H1 (cell line): ENCODE measurements around the gene ADCY2. TPM values are rescaled to one million over a fixed set of nuclear protein-coding genes. Genes with fewer than 3 reads are reported as not detected.

Experiments used
- CTCF ChIA-PET: fragments of 300-600 bp; sonication (Branson Sonifier 250); formaldehyde crosslinking; loops from one replicate; lab custom pipeline; 2021; ENCODE audit not compliant: partially characterized antibody; lab: Charles Lee
- POLR2A ChIA-PET: fragments of 300-600 bp; sonication (Branson Sonifier 250); formaldehyde crosslinking; loops from one replicate; lab custom pipeline; 2021; ENCODE audit warnings: inconsistent platforms; ENCODE audit not compliant: partially characterized antibody; lab: Charles Lee
- DNase-seq, 2 experiments: peaks; one replicate each; pipeline versions ENCODE4 v3.0.0 to v3.0.0-alpha.2; 2010 to 2022; ENCODE audit warnings: low spot score in 2 of 2, low read depth in 1 of 2, mixed read lengths in 1 of 2
- FAIRE-seq: peaks from 2 replicates; lab custom pipeline; 2011; peaks lifted over from hg19 to GRCh38; lab: Jason Lieb, UNC
- H2AFZ ChIP-seq: 2 replicates; pipeline ENCODE4 v1.8.1; 2012; ENCODE audit warnings: low read length, inconsistent platforms
- H2AK5ac ChIP-seq: 2 replicates; pipeline ENCODE4 v1.6.1; 2013; ENCODE audit warnings: low read depth, low read length
- H2BK120ac ChIP-seq: replicated peaks from 2 replicates; pipeline ENCODE3; 2013; ENCODE audit warnings: low read depth, low read length, inconsistent platforms
- H2BK12ac ChIP-seq: 2 replicates; pipeline ENCODE4 v1.6.1; 2013; ENCODE audit warnings: low read depth, low read length
- H2BK15ac ChIP-seq: 2 replicates; pipeline ENCODE4 v1.6.1; 2013; ENCODE audit warnings: low read length
- H2BK20ac ChIP-seq: 2 replicates; pipeline ENCODE4 v1.6.1; 2013; ENCODE audit warnings: low read length
- H2BK5ac ChIP-seq: 2 replicates; pipeline ENCODE4 v1.6.1; 2013; ENCODE audit warnings: low read depth, low read length
- H3K14ac ChIP-seq: 2 replicates; pipeline ENCODE4 v1.6.1; 2013; ENCODE audit warnings: inconsistent platforms; ENCODE audit not compliant: insufficient read length
- H3K18ac ChIP-seq: 2 replicates; pipeline ENCODE4 v1.6.1; 2013; ENCODE audit warnings: low read length; ENCODE audit errors: extremely low read depth
- H3K23ac ChIP-seq: 2 replicates; pipeline ENCODE4 v1.6.1; 2013; ENCODE audit warnings: inconsistent platforms; ENCODE audit not compliant: insufficient read length
- H3K23me2 ChIP-seq: 2 replicates; pipeline ENCODE4 v1.6.1; 2013; ENCODE audit warnings: low read depth, low read length
- H3K27ac ChIP-seq: 2 replicates; pipeline ENCODE4 v1.6.1; 2011; ENCODE audit warnings: low read depth, low read length, inconsistent platforms
- H3K27me3 ChIP-seq, 4 experiments: replicated peaks in 1 of 4; 1 replicate in 1 of 4; 2 replicates in 3 of 4; pipeline versions ENCODE4 v1.6.1 to v1.8.1; 2011 to 2013; ENCODE audit warnings: low read length in 3 of 4, mild to moderate bottlenecking in 3 of 4, inconsistent platforms in 2 of 4, mixed read lengths in 2 of 4, moderate library complexity in 1 of 4; ENCODE audit not compliant: control insufficient read depth in 3 of 4, insufficient read depth in 3 of 4; ENCODE audit errors: extremely low read depth in 1 of 4
- H3K36me3 ChIP-seq, 4 experiments: 2 replicates each; pipeline versions ENCODE4 v1.6.1 to v1.8.1; 2011 to 2013; ENCODE audit warnings: mild to moderate bottlenecking in 4 of 4, low read length in 3 of 4, moderate library complexity in 2 of 4, control low read depth in 1 of 4, inconsistent platforms in 1 of 4; ENCODE audit not compliant: insufficient read depth in 4 of 4, control insufficient read depth in 2 of 4
- H3K4ac ChIP-seq: replicated peaks from 2 replicates; pipeline ENCODE3; 2013; ENCODE audit warnings: low read length, low read depth, mixed read lengths, inconsistent platforms; ENCODE audit not compliant: insufficient read length
- H3K4me1 ChIP-seq, 4 experiments: replicated peaks in 1 of 4; 1 replicate in 1 of 4; 2 replicates in 3 of 4; pipeline versions ENCODE4 v1.6.1 to v1.8.1; 2011 to 2013; ENCODE audit warnings: low read length in 3 of 4, inconsistent platforms in 2 of 4, mixed read lengths in 1 of 4; ENCODE audit not compliant: insufficient read depth in 4 of 4, control insufficient read depth in 3 of 4
- H3K4me2 ChIP-seq, 2 experiments: 2 replicates each; pipeline versions ENCODE4 v1.6.1 to v1.8.1; 2011 to 2013; ENCODE audit warnings: low read depth in 2 of 2, low read length in 2 of 2, control low read depth in 1 of 2, inconsistent platforms in 1 of 2, mild to moderate bottlenecking in 1 of 2; ENCODE audit not compliant: insufficient read depth in 1 of 2
- H3K4me3 ChIP-seq, 4 experiments: fragments of 200-600, 300-600 bp in 1 of 4; sonication (generic), shearing (Covaris generic), sonication (Bioruptor Twin) in 1 of 4; 2 replicates each; pipeline versions ENCODE4 v1.5.1 to v1.8.1; 2011 to 2016; ENCODE audit warnings: low read length in 4 of 4, low read depth in 3 of 4, control low read depth in 2 of 4, inconsistent platforms in 2 of 4, mild to moderate bottlenecking in 2 of 4, mixed read lengths in 1 of 4, moderate library complexity in 1 of 4; ENCODE audit not compliant: insufficient read depth in 2 of 4; ENCODE audit errors: extremely low read depth in 1 of 4
- H3K56ac ChIP-seq: replicated peaks from 2 replicates; pipeline ENCODE3; 2013; ENCODE audit warnings: low read depth, mild to moderate bottlenecking, mixed read lengths, low read length, inconsistent platforms; ENCODE audit not compliant: insufficient read length
- H3K79me1 ChIP-seq: 2 replicates; pipeline ENCODE4 v1.6.1; 2013; ENCODE audit warnings: low read depth, low read length, control low read depth
- H3K79me2 ChIP-seq, 2 experiments: 2 replicates each; pipeline versions ENCODE4 v1.6.1 to v1.8.1; 2012 to 2013; ENCODE audit warnings: low read length in 2 of 2, mild to moderate bottlenecking in 2 of 2, inconsistent platforms in 1 of 2; ENCODE audit not compliant: insufficient read depth in 2 of 2, control insufficient read depth in 1 of 2
- H3K9ac ChIP-seq, 4 experiments: replicated peaks in 1 of 4; 1 replicate in 1 of 4; 2 replicates in 3 of 4; pipeline versions ENCODE4 v1.6.1 to v1.8.1; 2011 to 2013; ENCODE audit warnings: low read depth in 3 of 4, low read length in 3 of 4, control low read depth in 2 of 4, mild to moderate bottlenecking in 2 of 4, moderate library complexity in 2 of 4, inconsistent platforms in 1 of 4; ENCODE audit errors: extremely low read depth in 1 of 4
- H3K9me3 ChIP-seq, 2 experiments: 2 replicates each; pipeline versions ENCODE4 v1.6.1 to v1.8.1; 2012 to 2013; ENCODE audit warnings: mild to moderate bottlenecking in 2 of 2, moderate library complexity in 2 of 2, control low read depth in 1 of 2, inconsistent platforms in 1 of 2, low read depth in 1 of 2, low read length in 1 of 2, mixed read lengths in 1 of 2; ENCODE audit not compliant: insufficient read depth in 2 of 2
- H4K20me1 ChIP-seq, 2 experiments: replicated peaks in 1 of 2; 2 replicates each; pipeline versions ENCODE3 to v1.8.1; 2011 to 2013; ENCODE audit warnings: inconsistent platforms in 2 of 2, low read length in 2 of 2, mild to moderate bottlenecking in 1 of 2; ENCODE audit not compliant: insufficient read depth in 2 of 2, control insufficient read depth in 1 of 2
- H4K5ac ChIP-seq: 2 replicates; pipeline ENCODE4 v1.6.1; 2013; ENCODE audit warnings: low read length, low read depth, mixed read lengths, inconsistent platforms; ENCODE audit not compliant: insufficient read length
- H4K8ac ChIP-seq: 2 replicates; pipeline ENCODE4 v1.8.0; 2013; ENCODE audit warnings: mild to moderate bottlenecking, moderate library complexity, low read length, inconsistent platforms; ENCODE audit not compliant: insufficient read depth; ENCODE audit errors: extremely low read depth
- H4K91ac ChIP-seq: replicated peaks from 2 replicates; pipeline ENCODE3; 2013; ENCODE audit warnings: low read length, mixed read lengths, inconsistent platforms; ENCODE audit not compliant: insufficient read length
- BCL11A ChIP-seq, 2 experiments: IDR thresholded peaks; one replicate each; pipeline ENCODE4 v1.6.1; 2011; ENCODE audit warnings: low read depth in 2 of 2, low read length in 2 of 2, mild to moderate bottlenecking in 2 of 2
- KDM4A ChIP-seq: IDR thresholded peaks from one replicate; pipeline ENCODE4 v1.7.1; 2012; ENCODE audit warnings: low read depth, mild to moderate bottlenecking, moderate library complexity, low read length, inconsistent platforms; ENCODE audit not compliant: severe bottlenecking
- NANOG ChIP-seq: IDR thresholded peaks from 2 replicates; pipeline ENCODE4 v1.6.1; 2011; ENCODE audit warnings: low read length, low read depth, mild to moderate bottlenecking, inconsistent platforms; ENCODE audit not compliant: insufficient read depth, poor library complexity, severe bottlenecking
- SIX5 ChIP-seq: IDR thresholded peaks from 2 replicates; pipeline ENCODE4 v1.6.1; 2011; ENCODE audit warnings: mild to moderate bottlenecking, low read depth, low read length
- SP4 ChIP-seq: IDR thresholded peaks from 2 replicates; pipeline ENCODE4 v1.6.1; 2012; ENCODE audit warnings: low read length, inconsistent platforms
- TAF1 ChIP-seq: IDR thresholded peaks from 2 replicates; pipeline ENCODE4 v1.6.1; 2011; ENCODE audit warnings: mild to moderate bottlenecking, low read depth, low read length
- TBP ChIP-seq: IDR thresholded peaks from 2 replicates; pipeline ENCODE4 v1.6.1; 2011; ENCODE audit warnings: low read depth, low read length, improper control_type of control experiment
- WGBS, 2 experiments: shearing (Covaris generic) in 1 of 2; methylation state at CpG; one replicate each; pipeline versions ENCODE4 v1.1.6 to v1.1.7; 2013 to 2015; ENCODE audit warnings: low lambda C conversion rate in 2 of 2, mixed read lengths in 2 of 2, inconsistent platforms in 1 of 2, low coverage in 1 of 2, missing lambda C conversion rate in 1 of 2; ENCODE audit not compliant: insufficient replicate concordance in 2 of 2, insufficient coverage in 1 of 2, insufficient read length in 1 of 2; ENCODE audit errors: extremely low coverage in 1 of 2, missing lambda C conversion rate in 1 of 2; 5-methylcytosine and 5-hydroxymethylcytosine counted together
- polyA plus RNA-seq, 7 experiments: library from polyadenylated mRNA; depleted of rRNA in 3 of 7; stranded (reverse) in 5 of 7; unstranded in 2 of 7; fragments of >200 nt in 5 of 7; fragments of 200-250 nt in 2 of 7; gene quantifications; 1 replicate in 5 of 7; 2 replicates in 1 of 7; 4 replicates in 1 of 7; pipeline versions ENCODE4 v1.2.1 to v1.2.3, GENCODE V29; 2011 to 2013; ENCODE audit warnings: missing spikeins in 2 of 7, mixed read lengths in 2 of 7
- total RNA-seq: library from RNA; stranded (reverse); fragmentation: NEBNext Ultra II Directional; extraction: Animal tissue kit (Norgen Biotek cat#: 25700); gene quantifications from 2 replicates; pipeline ENCODE4 v1.2.1, GENCODE V29; 2021

Gene ADCY2
- total and polyA plus RNA-seq, 2 of the 8 experiments (the other 6 are each of a cell fraction or from before 2014, with no cell fraction given) = 35.8 to 122 TPM

GRCh38 chr5:7445831-7446230 is 49.9 kb downstream of the ADCY2 start:
- peaks cover 0 to 4% of the 10 kb centered on the region in 2 experiments for H4K20me1 ChIP-seq
- no peak for FAIRE-seq
- no peak overlapping the region for H2BK15ac ChIP-seq
- no peak overlapping the region for H3K14ac ChIP-seq
- H3K4ac ChIP-seq = no peak overlapping the region
- no peaks in the 10 kb centered on the region for H3K27me3 ChIP-seq
- H3K23me2 ChIP-seq = no peaks in the 10 kb centered on the region
- H3K56ac ChIP-seq = no peak overlapping the region
- peaks cover 6 to 93% of the 10 kb centered on the region in 2 experiments; a peak in 3 of 4 replicates for H3K79me2 ChIP-seq
- WGBS, 2 experiments = 96% methylated on average over 2 of the region's 2 CpGs; no CpG with 5 or more reads in 1 of the 2 experiments
- H3K18ac ChIP-seq = no peak overlapping the region
- CTCF ChIA-PET = no interaction called here
- H2BK12ac ChIP-seq = no peak overlapping the region
- no peak overlapping the region for H2AK5ac ChIP-seq
- no peak overlapping the region for H2BK5ac ChIP-seq
- no peak overlapping the region for H4K8ac ChIP-seq
- H3K9ac ChIP-seq = no peak overlapping the region
- TF ChIP-seq TBP = no peak
- TF ChIP-seq KDM4A = no peak
- TF ChIP-seq SP4 = no peak
- TF ChIP-seq BCL11A (IDR thresholded peaks at IDR 0.05; ENCODE audit: low read depth in 2 of 2, low read length in 2 of 2) = no peak
- no peak for TF ChIP-seq TAF1
- no peak for TF ChIP-seq NANOG
- no peak for TF ChIP-seq SIX5
- TF ChIP-seq, all 59 proteins: peak for 0
- Histone ChIP-seq H3K79me1 (peaks cover 6% of the 10 kb centered on the region), H2AFZ (no peak overlapping the region), H4K91ac (no peak overlapping the region), H3K36me3 (no peaks in the 10 kb centered on the region; a peak in 3 of 8 replicates), H3K27ac (no peak overlapping the region), H3K9me3 (no peaks in the 10 kb centered on the region), H3K4me3 (no peak overlapping the region), H3K4me2 (no peak overlapping the region), H2BK120ac (no peak overlapping the region), H3K4me1 (peaks cover 0 to 6% (median 4%) of the 10 kb centered on the region in 4 experiments; a peak in 5 of 7 replicates), H2BK20ac (no peak overlapping the region), H3K23ac (no peak overlapping the region), H4K5ac (no peak overlapping the region)
- DNase-seq = no peak
- POLR2A ChIA-PET = no interaction called here
